ENCODE measurements around the gene GXYLT1.
"Not testable (repeated sequence)": the region's sequence is repeated elsewhere in the genome, so short reads cannot be mapped to it uniquely, and the experiment has no call there.

The GXYLT1 gene, protein sequence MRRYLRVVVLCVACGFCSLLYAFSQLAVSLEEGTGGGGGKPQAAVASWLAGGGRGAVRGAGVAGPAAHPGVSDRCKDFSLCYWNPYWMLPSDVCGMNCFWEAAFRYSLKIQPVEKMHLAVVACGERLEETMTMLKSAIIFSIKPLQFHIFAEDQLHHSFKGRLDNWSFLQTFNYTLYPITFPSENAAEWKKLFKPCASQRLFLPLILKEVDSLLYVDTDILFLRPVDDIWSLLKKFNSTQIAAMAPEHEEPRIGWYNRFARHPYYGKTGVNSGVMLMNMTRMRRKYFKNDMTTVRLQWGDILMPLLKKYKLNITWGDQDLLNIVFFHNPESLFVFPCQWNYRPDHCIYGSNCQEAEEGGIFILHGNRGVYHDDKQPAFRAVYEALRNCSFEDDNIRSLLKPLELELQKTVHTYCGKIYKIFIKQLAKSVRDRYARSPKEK

GRCh38 chr12:42144408-42145196 lies at the start of gene GXYLT1:
GXYLT1 (minus strand) TSS chr12:42144874; CDS start chr12:42144646, 228 bp downstream.
- DNase-seq (ENCODE audit: low spot score), result peak; percentile 89

DNA sequence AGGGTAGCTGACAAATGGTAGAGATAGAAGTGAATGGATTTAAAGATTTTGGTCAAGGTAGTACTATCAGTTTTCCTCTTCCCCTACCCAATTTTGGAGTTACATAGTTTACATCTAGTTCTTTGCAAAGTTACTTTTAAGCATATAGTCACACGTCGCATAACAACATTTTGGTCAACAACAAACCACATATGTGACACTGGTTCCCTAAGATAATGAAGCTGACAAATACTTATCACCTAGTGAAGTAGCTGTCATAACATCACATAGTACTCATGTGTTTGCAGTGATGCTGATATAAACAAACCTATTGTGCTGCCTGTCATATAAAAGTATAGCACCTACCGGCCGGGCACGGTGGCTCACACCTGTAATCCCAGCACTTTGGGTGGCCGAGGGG lies 48.0 kb upstream of the GXYLT1 start:
- no peak for DNase-seq (ENCODE audit: low spot score)

DNA sequence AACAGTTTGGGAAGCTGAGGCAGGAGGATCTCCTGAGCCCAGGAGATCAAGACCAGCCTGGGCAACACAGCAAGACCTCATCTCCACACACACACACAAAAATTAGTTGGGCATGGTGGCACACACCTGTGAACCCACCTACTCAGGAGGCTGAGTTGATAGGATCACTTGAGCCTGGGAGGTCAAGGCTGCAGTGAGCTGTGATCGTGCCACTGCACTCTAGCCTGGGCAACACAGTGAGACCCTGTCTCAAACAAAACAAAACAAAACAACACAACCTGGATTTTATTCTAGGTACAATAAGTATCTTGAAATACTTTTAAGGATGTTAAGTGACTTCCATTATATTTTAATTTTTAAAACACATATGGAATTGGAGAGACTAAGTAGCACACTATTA lies 47.6 kb upstream of the GXYLT1 start:
- DNase-seq (ENCODE audit: low spot score), result no peak

DNA sequence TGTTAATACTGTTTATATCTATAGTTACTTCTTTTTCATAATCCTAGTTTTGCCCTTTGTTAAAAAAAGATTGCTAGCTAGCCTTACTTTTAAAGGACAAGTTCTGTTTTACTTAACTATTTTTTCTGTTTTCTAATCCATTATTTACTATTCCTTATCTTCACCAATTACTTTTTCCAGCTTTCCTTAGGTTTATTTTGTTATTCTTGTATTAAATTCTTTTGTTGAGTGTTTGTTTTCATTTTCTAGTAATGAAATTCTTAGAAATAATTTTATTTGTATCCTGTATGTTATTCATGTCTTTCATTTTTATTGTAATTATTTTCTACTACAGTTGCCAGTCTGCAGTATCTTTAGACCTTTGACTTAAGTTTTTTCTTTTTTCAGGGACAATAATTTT lies 45.7 kb upstream of the GXYLT1 start:
- DNase-seq (ENCODE audit: low spot score), result no peak

GRCh38 chr12:42188275-42188674 lies 43.6 kb upstream of the GXYLT1 start:
- DNase-seq (ENCODE audit: low spot score), result not testable (repeated sequence)

- no peak for DNase-seq (ENCODE audit: low spot score)
These were observed 43.1 kb upstream of the GXYLT1 start for GRCh38 chr12:42187799-42188198.

- no peak for DNase-seq (ENCODE audit: low spot score)
These were observed 42.1 kb upstream of the GXYLT1 start for GRCh38 chr12:42186793-42187192.

DNA sequence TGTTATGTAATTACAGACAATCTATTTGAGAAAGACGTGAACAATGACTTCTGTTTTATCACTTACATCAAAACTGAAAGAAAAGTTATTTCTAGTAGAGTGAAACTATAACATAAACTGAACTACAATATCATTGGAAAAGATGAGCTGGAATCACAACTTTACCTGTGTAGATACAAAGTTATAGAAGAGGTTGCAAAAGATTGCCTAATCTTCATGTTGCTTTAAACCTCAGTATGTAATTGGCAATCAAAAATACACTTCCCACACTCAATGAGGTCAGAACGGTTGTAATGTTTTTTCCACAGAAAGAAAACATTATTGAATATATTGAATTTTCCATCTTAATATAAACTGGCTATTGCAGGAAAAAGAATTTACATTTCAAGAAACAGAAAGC lies 37.7 kb upstream of the GXYLT1 start:
- DNase-seq (ENCODE audit: low spot score), result no peak

DNA sequence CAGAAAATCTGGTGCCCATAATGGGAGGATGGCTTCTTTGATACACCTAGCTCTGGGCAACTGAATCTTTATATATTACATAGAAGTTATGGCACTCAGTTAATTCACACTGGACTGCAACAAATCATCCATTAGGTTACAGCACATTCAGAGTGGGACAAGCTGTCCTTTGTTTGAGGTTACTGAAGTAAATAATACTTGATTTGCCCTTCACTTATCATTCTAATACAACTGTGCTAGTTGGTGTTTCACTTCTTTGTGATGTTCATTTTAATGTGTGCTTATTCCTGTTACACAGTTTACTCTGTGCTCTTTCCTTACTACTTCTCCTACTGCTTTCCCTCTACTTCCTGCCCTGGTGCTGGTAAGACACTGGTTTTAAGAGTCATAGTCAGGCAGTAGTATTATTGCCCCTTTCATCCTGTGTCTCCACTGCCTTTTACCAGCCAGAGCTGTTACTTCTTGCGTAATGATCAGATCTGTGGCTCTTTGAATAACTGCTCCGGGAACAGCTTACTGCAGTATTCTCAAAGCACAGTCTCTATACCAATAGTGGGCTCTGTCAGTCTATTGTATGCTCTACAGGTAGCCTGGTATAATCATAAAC lies 36.4 kb upstream of the GXYLT1 start:
- DNase-seq (ENCODE audit: low spot score), result peak; percentile 4

DNA sequence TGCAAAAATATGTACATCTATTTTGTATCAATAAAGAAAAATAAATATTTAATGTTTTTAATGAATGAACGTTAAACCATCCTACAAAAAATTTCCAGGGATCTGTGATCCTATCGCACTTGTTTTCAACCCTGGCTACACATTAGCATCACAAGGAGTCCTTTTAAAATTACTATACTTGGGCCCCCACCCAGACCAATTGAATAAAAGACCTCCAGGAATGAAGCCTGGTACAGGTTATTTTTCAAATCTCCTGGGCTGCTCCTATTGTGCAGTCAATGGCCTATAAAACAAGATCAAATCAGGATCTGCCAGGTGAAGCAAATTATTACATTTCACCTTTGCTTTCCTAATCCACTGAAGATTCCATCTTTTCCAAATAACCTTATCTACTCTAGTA lies 33.4 kb upstream of the GXYLT1 start:
- DNase-seq (ENCODE audit: low spot score), result no peak

GRCh38 chr12:42174978-42175377 lies 30.3 kb upstream of the GXYLT1 start:
- no peak for DNase-seq (ENCODE audit: low spot score)

GRCh38 chr12:42173961-42174521 lies 29.4 kb upstream of the GXYLT1 start:
- no peak for DNase-seq (ENCODE audit: low spot score)

DNA sequence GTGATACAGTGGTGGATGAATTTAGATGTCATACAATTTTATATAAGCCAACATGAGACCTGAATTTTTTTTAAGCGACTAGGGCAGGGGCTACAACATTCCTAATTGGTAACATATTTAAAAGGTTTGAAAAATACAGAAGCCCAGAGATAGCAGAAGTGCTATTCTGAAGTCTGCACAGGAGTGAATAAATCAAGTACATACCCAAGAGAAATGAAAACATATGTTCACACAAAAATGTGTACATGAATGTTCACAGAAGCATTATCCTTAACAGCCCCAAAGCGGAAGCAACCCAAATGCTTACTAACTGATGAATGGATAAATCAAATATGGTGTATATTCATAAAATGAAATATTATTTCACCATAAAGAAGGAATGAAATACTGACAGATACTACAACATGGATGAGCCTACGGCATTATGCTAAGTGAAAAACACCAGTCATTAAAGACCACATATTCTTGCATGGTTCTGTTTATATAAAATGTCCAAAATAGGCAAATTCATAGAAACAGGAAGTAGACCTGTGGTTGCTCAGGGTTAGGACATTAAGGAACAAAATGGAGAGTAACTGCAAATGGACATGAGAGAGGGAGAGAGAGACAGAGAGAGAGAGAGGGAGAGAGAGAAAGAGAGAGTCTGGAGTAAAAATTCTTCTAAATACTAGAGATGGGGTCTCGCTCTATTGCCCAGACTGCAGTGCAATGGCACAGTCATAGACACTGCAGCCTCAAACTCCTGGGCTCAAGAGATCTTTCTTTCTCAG lies 28.0 kb upstream of the GXYLT1 start:
- no peak for DNase-seq (ENCODE audit: low spot score)

DNA sequence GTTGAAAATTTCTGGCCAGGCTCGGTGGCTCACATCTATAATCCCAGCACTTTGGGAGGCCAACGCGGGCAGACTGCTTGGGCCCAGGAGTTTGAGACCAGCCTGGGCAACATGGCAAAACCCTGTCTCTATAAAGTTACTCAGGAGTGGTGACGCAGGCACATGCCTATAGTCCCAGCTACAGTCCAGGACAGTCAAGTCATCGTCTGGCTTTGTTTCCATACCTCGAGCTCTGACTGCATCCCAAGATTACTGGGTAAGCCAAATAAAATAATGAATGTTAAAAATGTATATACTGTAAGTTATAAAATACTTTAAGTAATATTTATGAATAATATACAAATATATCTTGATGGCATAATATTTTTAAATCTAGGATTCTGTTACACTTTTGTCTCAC lies 23.0 kb upstream of the GXYLT1 start:
- DNase-seq (ENCODE audit: low spot score), result no peak

DNA sequence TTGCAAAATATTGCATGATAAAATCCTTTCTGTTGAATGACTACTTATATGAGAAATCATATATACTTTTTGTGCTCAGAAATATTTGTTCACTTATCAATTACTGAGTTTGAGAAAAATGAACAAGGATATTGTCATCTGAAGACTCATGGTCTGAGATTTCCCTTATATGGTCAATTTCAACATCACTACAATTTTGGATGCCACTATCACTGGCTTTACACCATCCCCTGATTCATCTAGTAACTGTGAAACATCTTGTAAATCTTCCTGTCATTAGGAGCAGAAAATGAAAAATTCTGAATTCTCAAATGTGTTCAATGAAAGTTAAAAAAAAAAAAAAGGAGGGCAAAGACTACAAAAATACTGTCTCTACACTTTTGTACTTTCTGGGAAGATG lies 21.8 kb upstream of the GXYLT1 start:
- DNase-seq (ENCODE audit: low spot score), result no peak

DNA sequence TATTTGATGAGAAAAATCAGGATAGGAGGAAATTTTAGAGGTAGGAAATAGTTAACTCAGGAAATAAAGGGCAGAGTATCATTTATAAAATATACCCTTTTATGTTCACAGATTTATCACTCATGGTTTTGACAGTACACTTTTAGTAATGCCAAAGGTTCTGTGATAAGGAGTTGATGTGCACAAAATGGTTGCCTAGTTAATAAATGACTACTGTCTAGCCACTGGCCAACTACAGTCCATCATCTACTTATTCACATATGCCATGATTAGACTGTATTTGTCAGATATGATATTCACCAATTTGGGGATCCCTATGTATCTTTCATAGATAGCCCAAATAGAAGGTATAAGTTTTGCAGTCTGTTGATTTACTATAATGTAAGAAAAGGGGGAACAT lies 19.2 kb upstream of the GXYLT1 start:
- no peak for DNase-seq (ENCODE audit: low spot score)

DNA sequence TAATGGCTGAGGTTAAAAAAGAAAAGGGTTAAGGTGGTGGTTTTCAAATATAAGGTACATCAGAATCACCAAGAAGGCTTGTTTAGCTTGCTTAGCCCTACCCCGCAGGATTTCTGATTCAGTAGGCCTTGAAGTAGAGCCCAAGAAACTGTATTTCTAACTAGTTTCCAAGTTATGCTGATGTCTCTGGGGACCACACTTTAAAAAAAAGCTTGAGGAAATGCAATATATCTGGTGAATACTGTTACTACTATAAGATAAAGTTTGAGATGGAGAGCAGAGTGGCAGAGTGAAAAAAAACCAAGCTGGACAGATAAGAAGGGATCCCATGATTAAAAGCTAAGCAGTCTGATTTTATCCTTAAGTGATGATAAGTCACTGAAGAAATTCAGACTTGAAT lies 18.3 kb upstream of the GXYLT1 start:
- DNase-seq (ENCODE audit: low spot score), result no peak

DNA sequence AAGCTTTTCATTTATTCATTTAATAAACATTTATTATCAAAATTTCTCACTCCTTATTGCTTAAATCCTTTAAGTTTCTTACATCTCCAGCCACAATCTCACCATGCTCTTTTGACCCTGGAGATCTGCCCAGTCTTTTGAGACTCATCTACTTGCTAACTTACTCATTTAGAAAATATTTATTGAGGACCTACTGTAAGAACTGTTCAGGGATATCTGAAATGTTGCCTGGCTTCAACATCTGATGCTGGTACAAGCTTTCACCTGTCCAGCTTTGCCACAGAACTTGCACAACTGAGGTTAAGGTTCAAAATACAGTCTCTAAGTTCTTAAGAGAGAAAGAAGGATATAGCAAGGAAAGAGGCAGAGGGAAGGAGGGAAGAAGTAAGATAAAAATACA lies 17.5 kb upstream of the GXYLT1 start:
- DNase-seq (ENCODE audit: low spot score), result no peak

GRCh38 chr12:42161529-42161928 lies 16.9 kb upstream of the GXYLT1 start:
- DNase-seq (ENCODE audit: low spot score), result no peak

DNA sequence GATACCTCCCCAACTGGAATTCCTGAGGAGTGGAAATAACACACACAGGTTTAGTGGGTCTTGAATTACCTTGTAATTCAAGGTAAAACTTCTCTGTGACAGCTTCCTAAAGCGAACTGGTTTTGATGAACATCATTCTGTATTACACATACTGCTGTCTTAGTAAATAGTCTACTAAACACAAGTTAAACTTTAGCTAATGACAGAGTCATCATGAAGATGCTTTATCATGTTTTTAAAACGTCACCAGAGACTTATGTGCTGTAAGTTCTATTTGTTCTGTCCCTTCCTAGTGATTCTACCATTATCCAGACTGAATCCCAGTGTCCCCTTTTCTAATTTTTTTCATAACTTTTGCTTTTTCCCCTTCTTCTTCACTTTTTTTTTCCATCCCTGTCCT lies 11.6 kb upstream of the GXYLT1 start:
- DNase-seq (ENCODE audit: low spot score), result no peak

DNA sequence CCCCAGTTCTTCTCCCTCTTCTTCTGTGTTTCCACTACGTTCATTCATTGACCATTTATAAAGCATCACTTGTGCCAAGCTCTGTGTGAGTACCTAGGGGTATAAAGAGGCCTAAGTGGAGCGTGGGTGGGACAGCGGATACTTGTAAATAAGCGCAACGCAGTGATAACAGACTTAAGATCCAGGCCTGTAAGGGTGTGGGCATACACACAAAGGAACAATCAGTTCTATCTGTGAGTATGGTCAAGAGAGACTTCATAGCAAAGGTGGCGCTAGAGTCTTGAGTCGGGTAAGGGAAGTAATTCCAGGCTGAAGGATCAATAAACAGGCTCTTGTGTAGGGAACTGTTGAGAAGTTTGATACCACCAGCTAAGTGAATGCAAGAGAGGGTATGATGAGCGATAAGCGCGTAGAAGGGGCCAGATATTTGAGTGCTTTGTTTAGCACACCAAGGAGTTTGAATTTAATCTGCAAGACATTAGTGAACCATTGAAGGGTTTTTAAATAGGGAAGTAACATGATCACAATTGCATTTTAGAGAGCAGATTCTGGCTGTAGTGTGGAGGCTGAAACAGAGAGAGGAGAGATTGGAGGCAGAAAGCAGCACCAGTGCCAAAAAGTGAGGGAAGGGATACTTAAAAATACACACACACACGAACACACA lies 1.0 kb upstream of the GXYLT1 start:
- DNase-seq (ENCODE audit: low spot score), result no peak

All from SW480 (cell line).